Lower leg skin (tissue), 4 donors: Measurements from ENCODE around the gene B9D1. TPM values are rescaled to one million over a fixed set of nuclear protein-coding genes. Genes with fewer than 3 reads are reported as not detected.

Experiments
- DNase-seq, 2 donors: peaks; one replicate each; pipeline ENCODE4 v3.0.0-alpha.2; 2019; ENCODE audit warnings: low spot score in 2 of 2
- H3K4me3 ChIP-seq: fragments of 200-600 bp; sonication (generic); 2 replicates; pipeline ENCODE4 v1.5.1; 2017; ENCODE audit warnings: mild to moderate bottlenecking, low read depth; ENCODE audit not compliant: poor library complexity, severe bottlenecking
- POLR2A ChIP-seq, 2 donors: fragments of 450-650 bp; IDR thresholded peaks; one replicate each; pipeline ENCODE4 v1.6.1; 2016 to 2017; ENCODE audit warnings: antibody characterized with exemption in 2 of 2, mild to moderate bottlenecking in 1 of 2, moderate library complexity in 1 of 2
- WGBS, 2 donors: methylation state at CpG; one replicate each; pipeline ENCODE4 v1.1.5; 2018; 5-methylcytosine and 5-hydroxymethylcytosine counted together
- intact Hi-C: fragments of 100-400 bp; cut with DNase I; formaldehyde crosslinking; loops from one replicate; pipeline ENCODE4 v1.15.0; 2023; ENCODE audit warnings: low total_unique reads
- total RNA-seq, 4 donors: library from RNA; depleted of rRNA; stranded (reverse); fragments of >200 nt; gene quantifications; one replicate each; pipeline ENCODE4 v1.1.0, GENCODE V29; 2016
- TF ChIP-seq, protein P1 (sequence below), 3 donors: fragments of 450-650 bp; IDR thresholded peaks; one replicate each; pipeline ENCODE4 v1.5.1; 2016; ENCODE audit warnings: antibody characterized with exemption in 3 of 3, mild to moderate bottlenecking in 3 of 3, moderate library complexity in 2 of 3

B9D1 gene
- total RNA-seq, 4 donors from 2014 or later, result 2.4 to 24.5 (median 19.5) TPM

DNA sequence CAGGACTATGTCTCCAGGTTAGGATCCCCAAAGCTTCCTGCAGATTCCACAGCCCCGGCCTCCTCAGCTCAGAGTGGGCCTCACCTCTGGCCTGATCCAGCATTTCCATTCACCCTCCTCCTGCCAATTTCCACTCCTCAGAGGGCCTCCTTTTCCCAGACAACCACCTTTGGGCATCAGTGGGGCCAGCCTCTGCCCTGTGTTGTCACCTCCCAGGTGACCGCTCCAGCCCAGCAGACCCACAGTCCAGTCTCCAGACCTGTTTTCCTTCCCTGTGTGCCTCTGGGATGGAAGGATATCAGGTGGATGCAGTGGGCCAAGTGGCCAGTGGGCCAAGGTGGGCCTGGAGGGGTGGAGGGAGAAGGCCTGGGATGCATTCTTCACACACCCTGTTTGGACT, 32.7 kb downstream of the B9D1 start:
- intact Hi-C loops, result loop anchor here (10.0 kb wide), 1 partner anchor 45 kb away; no protein-coding TSS in a partner anchor
- no peak overlapping the region for H3K4me3 ChIP-seq
- DNase-seq, result no peak

DNA sequence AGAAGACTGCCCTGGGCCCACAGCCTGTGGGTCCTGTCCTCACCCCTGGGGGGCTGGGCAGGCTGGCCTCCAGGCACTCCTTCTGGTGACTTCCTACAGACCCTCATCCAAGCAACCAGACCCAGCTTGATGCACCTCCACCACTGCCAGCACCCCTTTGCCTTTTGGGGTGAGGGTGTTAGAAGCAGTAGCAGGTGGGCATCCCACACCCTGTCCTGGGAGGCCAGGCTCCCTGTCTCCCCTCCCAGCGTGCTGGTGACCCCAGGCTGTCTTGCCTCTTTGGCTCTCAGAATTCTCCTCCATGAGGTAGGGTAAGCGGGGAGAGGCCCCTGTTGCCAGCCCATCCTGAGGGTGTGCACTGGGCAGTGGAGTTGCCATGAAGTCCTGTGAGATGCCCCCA, 33.4 kb downstream of the B9D1 start:
- no peak for TF ChIP-seq POLR2A (IDR thresholded peaks at IDR 0.05)
- TF ChIP-seq, protein P1, sequence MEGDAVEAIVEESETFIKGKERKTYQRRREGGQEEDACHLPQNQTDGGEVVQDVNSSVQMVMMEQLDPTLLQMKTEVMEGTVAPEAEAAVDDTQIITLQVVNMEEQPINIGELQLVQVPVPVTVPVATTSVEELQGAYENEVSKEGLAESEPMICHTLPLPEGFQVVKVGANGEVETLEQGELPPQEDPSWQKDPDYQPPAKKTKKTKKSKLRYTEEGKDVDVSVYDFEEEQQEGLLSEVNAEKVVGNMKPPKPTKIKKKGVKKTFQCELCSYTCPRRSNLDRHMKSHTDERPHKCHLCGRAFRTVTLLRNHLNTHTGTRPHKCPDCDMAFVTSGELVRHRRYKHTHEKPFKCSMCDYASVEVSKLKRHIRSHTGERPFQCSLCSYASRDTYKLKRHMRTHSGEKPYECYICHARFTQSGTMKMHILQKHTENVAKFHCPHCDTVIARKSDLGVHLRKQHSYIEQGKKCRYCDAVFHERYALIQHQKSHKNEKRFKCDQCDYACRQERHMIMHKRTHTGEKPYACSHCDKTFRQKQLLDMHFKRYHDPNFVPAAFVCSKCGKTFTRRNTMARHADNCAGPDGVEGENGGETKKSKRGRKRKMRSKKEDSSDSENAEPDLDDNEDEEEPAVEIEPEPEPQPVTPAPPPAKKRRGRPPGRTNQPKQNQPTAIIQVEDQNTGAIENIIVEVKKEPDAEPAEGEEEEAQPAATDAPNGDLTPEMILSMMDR (IDR thresholded peaks at IDR 0.05), result no peak
- H3K4me3 ChIP-seq, result no peak overlapping the region
- DNase-seq, result peak in 1 of 2 donors; percentile 85
- intact Hi-C loops, result no loop called here
- WGBS, 2 donors, result 100% methylated on average over 2 of the region's 2 CpGs

More for the DNA sequence above, 32.7 kb downstream of the B9D1 start:
- TF ChIP-seq, protein P1 (IDR thresholded peaks at IDR 0.05), result no peak
- no peak for TF ChIP-seq POLR2A (IDR thresholded peaks at IDR 0.05)
- 92 to 93% methylated on average over 2 of the region's 2 CpGs for WGBS, 2 donors

DNA sequence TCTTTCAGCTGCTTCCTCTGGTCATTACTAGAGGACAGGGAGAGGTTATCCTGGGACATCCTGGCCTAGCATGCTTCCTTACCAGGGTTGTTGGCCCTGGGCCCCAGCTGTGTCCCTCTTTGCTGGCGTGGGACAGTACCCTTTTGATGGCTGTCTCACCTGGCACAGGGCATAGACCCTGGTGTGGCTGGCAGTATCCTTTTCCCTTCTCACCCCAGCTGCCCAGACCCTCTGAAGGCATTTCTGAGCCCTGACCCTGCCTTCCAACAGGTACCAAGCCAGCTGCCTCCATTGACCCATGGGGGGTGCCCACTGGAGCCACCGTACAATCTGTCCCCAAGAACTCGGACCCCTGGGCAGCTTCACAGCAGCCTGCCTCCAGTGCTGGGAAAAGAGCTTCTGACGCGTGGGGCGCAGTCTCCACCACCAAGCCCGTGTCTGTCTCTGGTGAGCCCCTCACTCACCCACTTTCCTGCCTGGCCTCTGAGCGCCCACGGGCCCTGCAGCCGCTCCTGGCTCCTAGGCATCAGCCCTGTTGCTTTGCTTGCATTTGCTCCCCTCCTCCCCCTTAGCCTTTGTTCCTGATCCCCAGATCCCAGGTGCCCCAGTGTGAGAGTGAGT, 34.0 kb downstream of the B9D1 start:
- H3K4me3 ChIP-seq, result no peak overlapping the region
- intact Hi-C loops, result no loop called here
- no peak for DNase-seq
- 94 to 96% methylated on average over 10 of the region's 10 CpGs for WGBS, 2 donors
- no peak for TF ChIP-seq POLR2A (IDR thresholded peaks at IDR 0.05)
- TF ChIP-seq, protein P1 (IDR thresholded peaks at IDR 0.05), result no peak

DNA sequence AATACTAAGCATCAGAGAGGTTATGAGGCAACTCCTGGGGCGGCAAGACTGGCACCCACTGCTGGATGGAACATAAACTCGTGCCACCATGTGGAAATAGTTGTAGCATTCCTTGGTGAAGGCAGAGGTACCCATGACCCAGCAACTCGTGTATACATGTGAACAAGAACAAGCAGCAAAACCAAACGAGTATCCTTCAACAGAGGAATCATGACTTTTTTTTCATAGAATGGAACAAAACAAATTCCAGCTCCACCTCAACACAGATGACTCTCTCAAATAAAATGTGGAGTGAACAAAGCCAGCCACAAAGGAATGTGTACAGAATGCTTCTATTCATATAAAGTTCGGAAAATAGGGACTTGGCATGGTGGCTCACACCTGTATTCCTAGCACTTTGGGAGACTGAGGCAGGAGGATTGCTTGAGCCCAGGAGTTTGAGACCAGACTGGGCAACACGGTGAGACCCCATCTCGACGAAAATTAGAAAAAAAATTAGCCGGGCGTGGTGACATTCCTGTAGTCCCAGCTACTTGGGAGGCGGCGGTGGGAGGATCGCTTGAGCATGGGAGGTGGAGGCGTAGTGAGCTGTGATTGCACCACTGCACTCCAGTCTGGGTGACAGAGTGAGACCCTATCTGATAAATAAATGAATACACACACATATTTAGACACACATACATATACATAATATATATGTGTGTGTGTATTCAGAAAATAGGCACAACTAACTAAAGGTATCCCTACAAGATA, 35.3 kb downstream of the B9D1 start:
- no peak for TF ChIP-seq POLR2A (IDR thresholded peaks at IDR 0.05)
- TF ChIP-seq, protein P1 (IDR thresholded peaks at IDR 0.05), result no peak
- 74 to 78% methylated on average over 14 of the region's 14 CpGs for WGBS, 2 donors
- intact Hi-C loops, result no loop called here
- no peak for DNase-seq
- H3K4me3 ChIP-seq, result no peak overlapping the region

DNA sequence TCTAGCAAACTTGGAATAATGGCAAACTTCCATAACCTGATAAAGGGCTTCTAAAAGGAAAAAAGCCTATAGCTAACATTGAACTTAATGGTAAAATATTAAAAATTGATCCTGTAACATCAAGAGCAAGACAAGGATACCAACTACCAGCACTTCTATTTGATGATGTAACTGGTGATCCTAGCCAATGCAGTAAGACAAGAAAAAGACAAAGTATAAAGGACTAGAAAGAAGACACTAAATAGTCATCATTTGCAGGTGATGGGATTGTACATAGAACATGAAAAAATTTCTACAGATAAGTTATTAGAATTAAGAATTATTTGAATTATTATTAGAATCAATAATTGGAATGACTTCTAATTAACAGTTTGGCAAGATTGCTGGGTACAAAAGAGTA, 37.0 kb downstream of the B9D1 start:
- TF ChIP-seq, protein P1 (IDR thresholded peaks at IDR 0.05), result no peak
- no peak for TF ChIP-seq POLR2A (IDR thresholded peaks at IDR 0.05)
- intact Hi-C loops, result no loop called here

More for the DNA sequence above, 37.0 kb downstream of the B9D1 start:
- no peak overlapping the region for H3K4me3 ChIP-seq
- DNase-seq, result no peak
